K562 (cell line): ENCODE results near the gene RSPH9. TPM values are rescaled to one million over a fixed set of nuclear protein-coding genes. Genes with fewer than 3 reads are reported as not detected.

Source experiments
- BCL6 ChIP-seq: fragments of 250-450 bp; sonication (Bioruptor Pico); IDR thresholded peaks from 2 replicates; pipeline ENCODE4 v1.4.0; 2020
- DIDO1 ChIP-seq: fragments of 450-650 bp; IDR thresholded peaks from 2 replicates; pipeline ENCODE4 v1.6.1; 2016; ENCODE audit warnings: low read depth, missing biosample characterization, missing genetic modification characterization
- ETS2 ChIP-seq: IDR thresholded peaks from 2 replicates; pipeline ENCODE4 v1.6.1; 2016; ENCODE audit warnings: borderline replicate concordance, missing genetic modification characterization, mild to moderate bottlenecking, moderate library complexity, missing compliant biosample characterization; ENCODE audit not compliant: poor library complexity, severe bottlenecking
- EZH2 ChIP-seq: IDR thresholded peaks from 2 replicates; pipeline ENCODE4 v1.6.1; 2012; ENCODE audit warnings: low read depth, mild to moderate bottlenecking, inconsistent platforms, low read length, borderline replicate concordance
- MCM2 ChIP-seq: fragments of 450-650 bp; IDR thresholded peaks from 2 replicates; pipeline ENCODE4 v1.6.1; 2017; ENCODE audit warnings: low read depth, mild to moderate bottlenecking
- RNF2 ChIP-seq: sonication (generic); IDR thresholded peaks from 2 replicates; pipeline ENCODE4 v1.6.1; 2016
- SAFB2 ChIP-seq: fragments of 200-400 bp; formaldehyde crosslinking; IDR thresholded peaks from 2 replicates; pipeline ENCODE4 v1.6.1; 2018; ENCODE audit warnings: borderline replicate concordance, low read length, low read depth, moderate library complexity; ENCODE audit not compliant: severe bottlenecking
- ZBTB49 ChIP-seq: sonication (generic); formaldehyde crosslinking; IDR thresholded peaks from 2 replicates; pipeline ENCODE4 v1.8.0; 2022; ENCODE audit warnings: missing genetic modification reagents, mild to moderate bottlenecking, borderline replicate concordance
- ZNF121 ChIP-seq: sonication (generic); formaldehyde crosslinking; conservative IDR thresholded peaks from 2 replicates; pipeline ENCODE4 v1.8.0; 2022; ENCODE audit warnings: missing genetic modification reagents
- ZNF507 ChIP-seq: conservative IDR thresholded peaks from 2 replicates; pipeline ENCODE4 v1.6.1; 2017; ENCODE audit warnings: missing genetic modification characterization, missing compliant biosample characterization
- polyA plus RNA-seq, 8 experiments: library from polyadenylated mRNA; depleted of rRNA in 4 of 8; stranded (reverse) in 5 of 8; unstranded in 3 of 8; fragments of >200 nt; fragmentation: Nextera tagmentation in 2 of 8; fragmentation: Illumina TruSeq in 1 of 8; extraction: Ambion mirVana in 2 of 8; extraction: Trizol in 1 of 8; gene quantifications; 2 replicates each; pipeline versions ENCODE4 v1.2.1 to v1.2.3, GENCODE V29; 2011 to 2014; ENCODE audit warnings: inconsistent platforms in 1 of 8, missing spikeins in 1 of 8
- total RNA-seq, 7 experiments: library from RNA; depleted of rRNA in 6 of 7; stranded (reverse); fragments of >200 nt in 6 of 7; fragmentation: Illumina TruSeq in 2 of 7; extraction: Trizol in 2 of 7; gene quantifications; 2 replicates each; pipeline versions ENCODE4 v1.2.1 to v1.2.3, GENCODE V29; 2011 to 2021; ENCODE audit warnings: low replicate concordance in 1 of 7
- TF ChIP-seq, protein P1 (sequence below): sonication (generic); formaldehyde crosslinking; IDR thresholded peaks from 2 replicates; pipeline ENCODE4 v1.8.0; 2022; ENCODE audit warnings: mild to moderate bottlenecking, missing genetic modification reagents, borderline replicate concordance
- TF ChIP-seq, protein P2 (sequence below): fragments of 250-450 bp; sonication (Bioruptor Pico); IDR thresholded peaks from 2 replicates; pipeline ENCODE4 v1.4.0; 2020
- TF ChIP-seq, protein P3 (sequence below): sonication (generic); formaldehyde crosslinking; IDR thresholded peaks from 2 replicates; pipeline ENCODE4 v1.8.0; 2022; ENCODE audit warnings: missing genetic modification reagents, mild to moderate bottlenecking, moderate library complexity, borderline replicate concordance

Gene RSPH9
- total and polyA plus RNA-seq, 9 of the 15 experiments (the other 6 are each of a cell fraction or from before 2014, with no cell fraction given) = 0.05 to 0.60 (median 0.39) TPM; not detected in 6

DNA sequence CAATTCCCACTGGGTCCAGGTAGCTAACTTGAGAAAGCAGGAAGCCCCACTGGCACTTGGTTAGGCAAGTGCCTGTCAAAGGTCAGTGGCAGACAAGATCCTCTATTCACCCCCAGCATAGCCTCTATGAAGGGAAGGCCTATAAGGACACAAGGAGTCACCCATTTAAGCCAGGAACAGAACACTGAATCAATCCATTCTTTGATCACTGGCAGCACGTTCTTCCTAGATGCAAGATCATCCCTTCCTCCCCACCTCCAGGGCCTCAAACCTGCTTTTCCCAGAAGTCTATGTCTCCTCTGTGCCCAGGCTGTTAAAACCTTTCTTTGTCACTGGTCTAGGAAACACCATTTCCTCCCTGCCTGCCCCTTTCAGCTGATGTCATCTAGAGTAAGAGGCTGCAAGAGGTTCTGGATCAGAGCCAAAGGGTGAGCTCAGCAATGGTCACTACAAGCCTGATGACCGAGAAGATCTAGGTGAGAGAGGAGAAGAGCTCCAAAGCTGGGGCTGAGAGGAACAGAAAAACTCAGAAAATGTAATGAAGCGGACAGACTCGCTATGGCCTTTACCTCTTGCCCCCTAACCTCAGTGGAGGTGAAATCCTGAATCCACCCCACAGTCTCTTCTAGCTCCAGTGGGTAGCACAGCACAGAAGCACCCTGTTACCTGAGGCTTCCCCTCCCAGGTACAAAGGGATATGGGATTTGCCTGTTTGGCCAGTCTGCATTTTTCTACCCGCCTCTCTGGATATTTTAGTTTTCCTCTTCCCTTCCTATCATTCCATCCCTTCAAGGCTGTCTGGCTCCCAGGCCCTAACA is 17.6 kb upstream of the RSPH9 start (continued):
- TF ChIP-seq, protein P1, sequence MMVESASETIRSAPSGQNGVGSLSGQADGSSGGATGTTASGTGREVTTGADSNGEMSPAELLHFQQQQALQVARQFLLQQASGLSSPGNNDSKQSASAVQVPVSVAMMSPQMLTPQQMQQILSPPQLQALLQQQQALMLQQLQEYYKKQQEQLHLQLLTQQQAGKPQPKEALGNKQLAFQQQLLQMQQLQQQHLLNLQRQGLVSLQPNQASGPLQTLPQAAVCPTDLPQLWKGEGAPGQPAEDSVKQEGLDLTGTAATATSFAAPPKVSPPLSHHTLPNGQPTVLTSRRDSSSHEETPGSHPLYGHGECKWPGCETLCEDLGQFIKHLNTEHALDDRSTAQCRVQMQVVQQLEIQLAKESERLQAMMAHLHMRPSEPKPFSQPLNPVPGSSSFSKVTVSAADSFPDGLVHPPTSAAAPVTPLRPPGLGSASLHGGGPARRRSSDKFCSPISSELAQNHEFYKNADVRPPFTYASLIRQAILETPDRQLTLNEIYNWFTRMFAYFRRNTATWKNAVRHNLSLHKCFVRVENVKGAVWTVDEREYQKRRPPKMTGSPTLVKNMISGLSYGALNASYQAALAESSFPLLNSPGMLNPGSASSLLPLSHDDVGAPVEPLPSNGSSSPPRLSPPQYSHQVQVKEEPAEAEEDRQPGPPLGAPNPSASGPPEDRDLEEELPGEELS (CRISPR knock-in tag) = no peak
- TF ChIP-seq, protein P2, sequence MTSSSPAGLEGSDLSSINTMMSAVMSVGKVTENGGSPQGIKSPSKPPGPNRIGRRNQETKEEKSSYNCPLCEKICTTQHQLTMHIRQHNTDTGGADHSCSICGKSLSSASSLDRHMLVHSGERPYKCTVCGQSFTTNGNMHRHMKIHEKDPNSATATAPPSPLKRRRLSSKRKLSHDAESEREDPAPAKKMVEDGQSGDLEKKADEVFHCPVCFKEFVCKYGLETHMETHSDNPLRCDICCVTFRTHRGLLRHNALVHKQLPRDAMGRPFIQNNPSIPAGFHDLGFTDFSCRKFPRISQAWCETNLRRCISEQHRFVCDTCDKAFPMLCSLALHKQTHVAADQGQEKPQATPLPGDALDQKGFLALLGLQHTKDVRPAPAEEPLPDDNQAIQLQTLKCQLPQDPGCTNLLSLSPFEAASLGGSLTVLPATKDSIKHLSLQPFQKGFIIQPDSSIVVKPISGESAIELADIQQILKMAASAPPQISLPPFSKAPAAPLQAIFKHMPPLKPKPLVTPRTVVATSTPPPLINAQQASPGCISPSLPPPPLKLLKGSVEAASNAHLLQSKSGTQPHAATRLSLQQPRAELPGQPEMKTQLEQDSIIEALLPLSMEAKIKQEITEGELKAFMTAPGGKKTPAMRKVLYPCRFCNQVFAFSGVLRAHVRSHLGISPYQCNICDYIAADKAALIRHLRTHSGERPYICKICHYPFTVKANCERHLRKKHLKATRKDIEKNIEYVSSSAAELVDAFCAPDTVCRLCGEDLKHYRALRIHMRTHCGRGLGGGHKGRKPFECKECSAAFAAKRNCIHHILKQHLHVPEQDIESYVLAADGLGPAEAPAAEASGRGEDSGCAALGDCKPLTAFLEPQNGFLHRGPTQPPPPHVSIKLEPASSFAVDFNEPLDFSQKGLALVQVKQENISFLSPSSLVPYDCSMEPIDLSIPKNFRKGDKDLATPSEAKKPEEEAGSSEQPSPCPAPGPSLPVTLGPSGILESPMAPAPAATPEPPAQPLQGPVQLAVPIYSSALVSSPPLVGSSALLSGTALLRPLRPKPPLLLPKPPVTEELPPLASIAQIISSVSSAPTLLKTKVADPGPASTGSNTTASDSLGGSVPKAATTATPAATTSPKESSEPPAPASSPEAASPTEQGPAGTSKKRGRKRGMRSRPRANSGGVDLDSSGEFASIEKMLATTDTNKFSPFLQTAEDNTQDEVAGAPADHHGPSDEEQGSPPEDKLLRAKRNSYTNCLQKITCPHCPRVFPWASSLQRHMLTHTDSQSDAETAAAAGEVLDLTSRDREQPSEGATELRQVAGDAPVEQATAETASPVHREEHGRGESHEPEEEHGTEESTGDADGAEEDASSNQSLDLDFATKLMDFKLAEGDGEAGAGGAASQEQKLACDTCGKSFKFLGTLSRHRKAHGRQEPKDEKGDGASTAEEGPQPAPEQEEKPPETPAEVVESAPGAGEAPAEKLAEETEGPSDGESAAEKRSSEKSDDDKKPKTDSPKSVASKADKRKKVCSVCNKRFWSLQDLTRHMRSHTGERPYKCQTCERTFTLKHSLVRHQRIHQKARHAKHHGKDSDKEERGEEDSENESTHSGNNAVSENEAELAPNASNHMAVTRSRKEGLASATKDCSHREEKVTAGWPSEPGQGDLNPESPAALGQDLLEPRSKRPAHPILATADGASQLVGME = peak; percentile 68; the same call in 1 of the 2 replicates
- TF ChIP-seq MCM2 = no peak
- no peak for TF ChIP-seq ZNF507 (tag)
- TF ChIP-seq, protein P3, sequence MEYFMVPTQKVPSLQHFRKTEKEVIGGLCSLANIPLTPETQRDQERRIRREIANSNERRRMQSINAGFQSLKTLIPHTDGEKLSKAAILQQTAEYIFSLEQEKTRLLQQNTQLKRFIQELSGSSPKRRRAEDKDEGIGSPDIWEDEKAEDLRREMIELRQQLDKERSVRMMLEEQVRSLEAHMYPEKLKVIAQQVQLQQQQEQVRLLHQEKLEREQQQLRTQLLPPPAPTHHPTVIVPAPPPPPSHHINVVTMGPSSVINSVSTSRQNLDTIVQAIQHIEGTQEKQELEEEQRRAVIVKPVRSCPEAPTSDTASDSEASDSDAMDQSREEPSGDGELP = peak; percentile 86
- TF ChIP-seq BCL6 (CRISPR knock-in tag) = peak; percentile 68
- TF ChIP-seq DIDO1 (tag) = peak; percentile 56; the same call in 1 of the 2 replicates
- peak; percentile 94 for TF ChIP-seq RNF2
- TF ChIP-seq ZNF121 = no peak
- no peak for TF ChIP-seq SAFB2
- no peak for TF ChIP-seq ETS2 (tag)
- no peak for TF ChIP-seq EZH2
- TF ChIP-seq ZBTB49 (CRISPR knock-in tag) = no peak
